Ovary (tissue), 9 donors: ENCODE results near the gene ACTL7B. TPM values are rescaled to one million over a fixed set of nuclear protein-coding genes. Genes with fewer than 3 reads are reported as not detected.

ENCODE experiments used
- DNase-seq, 5 donors: peaks; one replicate each; pipeline ENCODE4 v3.0.0-alpha.2; 2019 to 2020
- H3K27ac ChIP-seq, 2 donors: fragments of 200-600 bp; one replicate each; pipeline versions ENCODE4 v1.5.1 to v1.8.0; 2019 to 2022
- H3K27me3 ChIP-seq: fragments of 200-600 bp; one replicate; pipeline ENCODE4 v1.8.0; 2022
- H3K36me3 ChIP-seq: fragments of 200-600 bp; sonication (generic); one replicate; pipeline ENCODE4 v1.5.1; 2019
- H3K4me1 ChIP-seq: one replicate; pipeline ENCODE4 v1.8.1; 2013; ENCODE audit warnings: mild to moderate bottlenecking, moderate library complexity; ENCODE audit not compliant: insufficient read depth
- H3K4me3 ChIP-seq: fragments of 200-600 bp; sonication (generic); one replicate; pipeline ENCODE4 v1.5.1; 2017
- H3K9me3 ChIP-seq, 2 donors: fragments of 200-600 bp in 1 of 2; sonication (generic) in 1 of 2; one replicate each; pipeline versions ENCODE4 v1.5.1 to v1.8.1; 2013 to 2019; ENCODE audit warnings: mild to moderate bottlenecking in 1 of 2, moderate library complexity in 1 of 2
- CTCF ChIP-seq, 3 donors: fragments of 450-650 bp in 2 of 3; fragments of 200-600 bp in 1 of 3; IDR thresholded peaks; one replicate each; pipeline versions ENCODE4 v1.5.1 to v1.8.0; 2016 to 2022; ENCODE audit warnings: antibody characterized with exemption in 3 of 3, mild to moderate bottlenecking in 1 of 3
- EP300 ChIP-seq: sonication (generic); formaldehyde crosslinking; IDR thresholded peaks from one replicate; pipeline ENCODE4 v1.6.1; 2017; ENCODE audit warnings: antibody characterized with exemption
- POLR2A ChIP-seq: fragments of 450-650 bp; IDR thresholded peaks from one replicate; pipeline ENCODE4 v1.6.1; 2017; ENCODE audit warnings: antibody characterized with exemption, mild to moderate bottlenecking, moderate library complexity
- WGBS, 3 donors: extraction: QIAGEN DNeasy Blood & Tissue Kit in 1 of 3; methylation state at CpG; one replicate each; pipeline versions ENCODE4 v1.1.5 to v1.1.7; 2013 to 2017; 5-methylcytosine and 5-hydroxymethylcytosine counted together
- intact Hi-C, 4 donors: fragments of 100-400 bp; cut with DNase I; formaldehyde crosslinking; loops; one replicate each; pipeline versions ENCODE4 v1.11.0 to v1.15.1; 2022 to 2023
- polyA plus RNA-seq, 2 donors: library from polyadenylated mRNA; stranded (reverse); fragments of 200-250 nt in 1 of 2; fragments of 350-450 nt in 1 of 2; fragmentation: Illumina TruSeq in 1 of 2; extraction: RNeasy Lipid Tissue Mini Kit (QIAGEN cat#74804) in 1 of 2; gene quantifications; one replicate each; pipeline ENCODE4 v1.2.3, GENCODE V29; 2013 to 2014
- total RNA-seq, 7 donors: library from RNA; depleted of rRNA in 2 of 7; stranded (reverse); fragments of >200 nt in 2 of 7; fragmentation: NEBNext Ultra II Directional in 3 of 7; extraction: Animal tissue kit (Norgen Biotek cat#: 25700) in 3 of 7; gene quantifications; one replicate each; pipeline versions ENCODE4 v1.1.0 to v1.2.4, GENCODE V29; 2016 to 2023
- donor health status: DM: no; HTN: no; CAD: no; lungs with moderate emphysema.
- donor health status: DM: no; HTN: no; CAD: no.
- donor health status: Bipolar disorder and iron deficiency.
- donor health status: DM: yes; HTN: yes; CAD: no.
- donor health status: DM: no; HTN: no; CAD: no.
- donor health status: DM: yes; HTN: yes; CAD: no.

Gene ACTL7B
- total and polyA plus RNA-seq, 9 donors: 0.10 to 0.17 (median 0.15) TPM; not detected in 6

- H3K27ac ChIP-seq: no peak overlapping the region
- DNase-seq: no peak
- no peak overlapping the region for H3K4me3 ChIP-seq
- H3K4me1 ChIP-seq: no peaks in the 10 kb centered on the region
- H3K27me3 ChIP-seq: no peaks in the 10 kb centered on the region
- H3K36me3 ChIP-seq: no peaks in the 10 kb centered on the region
- H3K9me3 ChIP-seq: no peaks in the 10 kb centered on the region
- 83 to 93% (median 92%) methylated on average over 4 of the region's 4 CpGs for WGBS, 3 donors
- TF ChIP-seq EP300 (no peak), CTCF (IDR thresholded peaks at IDR 0.05) (no peak), POLR2A (no peak)
- intact Hi-C loops: no loop called here
Measured at GRCh38 chr9:108865037-108865436, 9.3 kb upstream of the ACTL7B start.

- intact Hi-C loops: no loop called here
- WGBS, 3 donors: 61 to 76% (median 75%) methylated on average over 3 of the region's 3 CpGs
- no peak overlapping the region for H3K27ac ChIP-seq
Measured at GRCh38 chr9:108864446-108864845, 8.7 kb upstream of the ACTL7B start.

DNA sequence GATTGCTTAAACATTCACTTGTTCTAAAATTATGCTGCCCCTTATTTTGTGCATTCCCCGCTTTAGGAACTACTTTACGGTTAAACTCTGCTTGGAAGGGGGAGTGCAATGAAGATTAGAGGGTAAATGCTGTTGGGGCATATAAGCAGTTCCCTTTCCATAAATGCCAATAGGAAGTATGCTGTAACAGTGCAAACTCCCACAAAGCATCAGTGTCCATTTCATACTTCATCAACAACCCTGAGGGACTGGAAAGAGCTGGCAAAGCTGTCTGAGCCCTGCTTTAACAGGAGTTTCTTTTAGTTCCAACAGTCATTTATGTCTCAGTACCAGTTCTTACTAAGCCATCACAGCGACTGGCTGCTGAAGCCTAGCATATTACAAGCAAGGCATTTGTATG is 8.1 kb upstream of the ACTL7B start:
- intact Hi-C loops: no loop called here
- TF ChIP-seq POLR2A (no peak), CTCF (IDR thresholded peaks at IDR 0.05) (no peak), EP300 (no peak)
- no peak for DNase-seq
- Histone ChIP-seq H3K27me3 (no peaks in the 10 kb centered on the region), H3K27ac (no peak overlapping the region), H3K9me3 (no peaks in the 10 kb centered on the region), H3K36me3 (no peaks in the 10 kb centered on the region), H3K4me1 (no peaks in the 10 kb centered on the region), H3K4me3 (no peak overlapping the region)
- WGBS, 3 donors: 86 to 88% (median 87%) methylated on average over 3 of the region's 3 CpGs

More at GRCh38 chr9:108864446-108864845, 8.7 kb upstream of the ACTL7B start:
- Histone ChIP-seq H3K27me3 (no peaks in the 10 kb centered on the region), H3K4me1 (no peaks in the 10 kb centered on the region), H3K9me3 (no peaks in the 10 kb centered on the region), H3K36me3 (no peaks in the 10 kb centered on the region), H3K4me3 (no peak overlapping the region)
- TF ChIP-seq POLR2A (no peak), EP300 (no peak), CTCF (IDR thresholded peaks at IDR 0.05) (no peak)
- DNase-seq: no peak

DNA sequence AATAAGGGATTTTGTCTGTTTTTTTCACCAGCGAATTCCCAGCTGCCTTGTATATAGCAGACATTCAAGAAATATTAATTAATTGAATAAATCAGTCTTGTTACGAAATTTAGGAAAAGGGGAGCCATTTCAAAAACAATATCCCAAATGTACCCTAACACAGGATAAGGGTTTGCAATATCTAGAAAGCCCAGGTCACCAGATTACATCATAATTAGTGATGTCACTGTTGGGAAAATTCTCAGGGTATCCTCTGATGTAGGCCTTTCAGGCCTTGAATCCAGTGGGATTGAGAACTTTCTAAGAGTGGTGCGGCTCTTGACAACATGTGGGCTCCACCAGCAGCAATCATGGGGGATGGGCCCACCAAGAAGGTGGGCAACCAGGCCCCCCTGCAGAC is 6.2 kb upstream of the ACTL7B start, which contains the start of gene ACTL7A:
ACTL7A (plus strand) TSS at position 270 of the 400 bp plus-strand sequence; CDS start at position 327, 57 bp downstream.
- Histone ChIP-seq H3K27me3 (no peaks in the 10 kb centered on the region), H3K36me3 (no peaks in the 10 kb centered on the region), H3K27ac (no peak within 1 kb of the TSS), H3K9me3 (no peaks in the 10 kb centered on the region), H3K4me1 (no peaks in the 10 kb centered on the region), H3K4me3 (no peak within 1 kb of the TSS)
- intact Hi-C loops: no loop called here
- no peak for DNase-seq
- WGBS, 3 donors: 96 to 98% (median 97%) methylated on average over 3 of the region's 3 CpGs
- TF ChIP-seq POLR2A (no peak), CTCF (IDR thresholded peaks at IDR 0.05) (no peak), EP300 (no peak)
